Measurements from ENCODE around the gene NTMT1.

DNA sequence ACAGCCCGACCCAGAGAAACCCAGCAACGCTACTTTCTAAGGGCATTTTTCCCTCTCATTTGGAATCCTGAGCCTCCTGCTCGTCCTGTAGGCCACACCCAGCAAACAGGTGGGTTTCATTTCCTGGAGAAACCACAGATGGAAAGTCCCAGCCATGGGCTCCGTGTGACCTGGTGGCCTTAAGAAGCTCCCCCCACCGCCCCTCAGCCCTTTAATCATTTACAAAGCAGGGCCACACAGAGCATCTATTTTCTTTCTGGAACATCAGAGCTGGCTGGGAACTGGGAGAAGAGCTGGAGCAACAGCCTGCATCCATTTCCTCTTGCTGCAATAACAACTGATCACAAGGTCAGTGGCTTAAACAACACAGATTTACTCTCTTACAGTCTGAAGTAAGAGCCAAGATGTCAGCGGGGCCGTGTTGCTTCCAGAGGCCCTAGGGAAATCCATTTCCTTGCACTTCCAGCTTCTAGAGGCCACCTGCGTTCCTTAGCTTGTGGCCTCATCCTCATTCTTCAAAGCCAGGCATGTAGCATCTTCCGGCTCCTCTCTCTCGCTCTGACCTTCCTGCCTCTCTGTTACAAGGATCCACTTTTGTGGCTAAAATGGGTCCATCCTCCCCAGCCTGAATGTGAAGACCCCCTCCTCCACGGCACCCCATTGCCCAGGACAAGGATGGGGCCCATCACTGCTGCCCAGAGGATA lies 45.6 kb upstream of the NTMT1 start:
- TF ChIP-seq, protein P1, sequence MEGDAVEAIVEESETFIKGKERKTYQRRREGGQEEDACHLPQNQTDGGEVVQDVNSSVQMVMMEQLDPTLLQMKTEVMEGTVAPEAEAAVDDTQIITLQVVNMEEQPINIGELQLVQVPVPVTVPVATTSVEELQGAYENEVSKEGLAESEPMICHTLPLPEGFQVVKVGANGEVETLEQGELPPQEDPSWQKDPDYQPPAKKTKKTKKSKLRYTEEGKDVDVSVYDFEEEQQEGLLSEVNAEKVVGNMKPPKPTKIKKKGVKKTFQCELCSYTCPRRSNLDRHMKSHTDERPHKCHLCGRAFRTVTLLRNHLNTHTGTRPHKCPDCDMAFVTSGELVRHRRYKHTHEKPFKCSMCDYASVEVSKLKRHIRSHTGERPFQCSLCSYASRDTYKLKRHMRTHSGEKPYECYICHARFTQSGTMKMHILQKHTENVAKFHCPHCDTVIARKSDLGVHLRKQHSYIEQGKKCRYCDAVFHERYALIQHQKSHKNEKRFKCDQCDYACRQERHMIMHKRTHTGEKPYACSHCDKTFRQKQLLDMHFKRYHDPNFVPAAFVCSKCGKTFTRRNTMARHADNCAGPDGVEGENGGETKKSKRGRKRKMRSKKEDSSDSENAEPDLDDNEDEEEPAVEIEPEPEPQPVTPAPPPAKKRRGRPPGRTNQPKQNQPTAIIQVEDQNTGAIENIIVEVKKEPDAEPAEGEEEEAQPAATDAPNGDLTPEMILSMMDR (IDR thresholded peaks at IDR 0.05): no peak
- no peak for TF ChIP-seq POLR2A (IDR thresholded peaks at IDR 0.05)
